Measurements from ENCODE around the gene NRCAM. TPM values are rescaled to one million over a fixed set of nuclear protein-coding genes. Genes with fewer than 3 reads are reported as not detected.
A peak's percentile ranks its signal among the peaks of the same experiment; 100 is the strongest.

The NRCAM gene
- polyA plus RNA-seq, 1 donor (not counting 4 experiments of a cell fraction or from before 2014, with no cell fraction given): 4.0 TPM

GRCh38 chr7:108247614-108248013 is 208.6 kb downstream of the NRCAM start:
- Histone ChIP-seq H3K4me2 (ENCODE audit: control insufficient read depth, extremely low read depth, insufficient read depth, low read depth, low read length) (no peak overlapping the region), H3K4me1 (ENCODE audit: control insufficient read depth, extremely low read depth, insufficient read depth, low read length) (peaks cover 15% of the 10 kb centered on the region), H4K20me1 (ENCODE audit: control insufficient read depth, extremely low read depth, insufficient read depth, low read length) (no peaks in the 10 kb centered on the region), H3K4me3 (ENCODE audit: control insufficient read depth in 2 of 3, extremely low read depth in 1 of 3, insufficient read depth in 2 of 3, low read depth in 1 of 3, low read length in 3 of 3) (no peak overlapping the region), H3K9me3 (ENCODE audit: control insufficient read depth, low read depth, low read length) (no peaks in the 10 kb centered on the region), H3K27me3 (ENCODE audit: control insufficient read depth, extremely low read depth, insufficient read depth, low read length) (no peaks in the 10 kb centered on the region), H3K79me2 (ENCODE audit: control insufficient read depth, insufficient read depth, low read length) (no peaks in the 10 kb centered on the region), H2AFZ (ENCODE audit: control insufficient read depth, low read length) (peak overlapping the region; percentile 31), H3K36me3 (ENCODE audit: control insufficient read depth in 2 of 2, extremely low read depth in 1 of 2, insufficient read depth in 2 of 2, low read length in 2 of 2) (no peaks in the 10 kb centered on the region), H3K9me1 (ENCODE audit: control insufficient read depth, extremely low read depth, insufficient read depth, low read length) (no peaks in the 10 kb centered on the region), H3K9ac (ENCODE audit: control insufficient read depth, extremely low read depth, insufficient read depth, low read length) (no peak overlapping the region), H3K27ac (ENCODE audit: control insufficient read depth, insufficient read depth, low read length) (no peak overlapping the region)
- FAIRE-seq: no peak
- DNase-seq (ENCODE audit: low read depth, low spot score): no peak
- dilution Hi-C loops (cut with MboI; ENCODE audit: extremely low pct_ligation_motif_present, low sequenced_read_pairs): no loop called here
- TF ChIP-seq CTCF (optimal IDR thresholded peaks at IDR 0.05 in 1 of 3, IDR thresholded peaks at IDR 0.05 in 1 of 3, conservative IDR thresholded peaks at IDR 0.05 in 1 of 3; ENCODE audit: extremely low read depth in 1 of 3, insufficient read depth in 2 of 3, low read length in 3 of 3) (no peak), EZH2 (IDR thresholded peaks at IDR 0.05; ENCODE audit: low read length) (no peak)

- DNase-seq (ENCODE audit: low read depth, low spot score): peak; percentile 66
- H2AFZ ChIP-seq (ENCODE audit: control insufficient read depth, low read length): no peak overlapping the region
- no peaks in the 10 kb centered on the region for H4K20me1 ChIP-seq (ENCODE audit: control insufficient read depth, extremely low read depth, insufficient read depth, low read length)
- H3K4me2 ChIP-seq (ENCODE audit: control insufficient read depth, extremely low read depth, insufficient read depth, low read depth, low read length): no peak overlapping the region
- H3K79me2 ChIP-seq (ENCODE audit: control insufficient read depth, insufficient read depth, low read length): no peaks in the 10 kb centered on the region
- no peaks in the 10 kb centered on the region for H3K27me3 ChIP-seq (ENCODE audit: control insufficient read depth, extremely low read depth, insufficient read depth, low read length)
- H3K4me3 ChIP-seq (ENCODE audit: control insufficient read depth in 2 of 3, extremely low read depth in 1 of 3, insufficient read depth in 2 of 3, low read depth in 1 of 3, low read length in 3 of 3): no peak overlapping the region
- peak in 2 of 3 experiments; percentile 2 to 29 for TF ChIP-seq CTCF (optimal IDR thresholded peaks at IDR 0.05 in 1 of 3, IDR thresholded peaks at IDR 0.05 in 1 of 3, conservative IDR thresholded peaks at IDR 0.05 in 1 of 3; ENCODE audit: extremely low read depth in 1 of 3, insufficient read depth in 2 of 3, low read length in 3 of 3)
- no peak for TF ChIP-seq EZH2 (IDR thresholded peaks at IDR 0.05; ENCODE audit: low read length)
- peak; percentile 92 for FAIRE-seq
- no peaks in the 10 kb centered on the region for H3K36me3 ChIP-seq (ENCODE audit: control insufficient read depth in 2 of 2, extremely low read depth in 1 of 2, insufficient read depth in 2 of 2, low read length in 2 of 2)
- no peak overlapping the region for H3K9ac ChIP-seq (ENCODE audit: control insufficient read depth, extremely low read depth, insufficient read depth, low read length)
- H3K4me1 ChIP-seq (ENCODE audit: control insufficient read depth, extremely low read depth, insufficient read depth, low read length): peaks cover 15% of the 10 kb centered on the region
- no peaks in the 10 kb centered on the region for H3K9me1 ChIP-seq (ENCODE audit: control insufficient read depth, extremely low read depth, insufficient read depth, low read length)
- dilution Hi-C loops (cut with MboI; ENCODE audit: extremely low pct_ligation_motif_present, low sequenced_read_pairs): no loop called here
- no peaks in the 10 kb centered on the region for H3K9me3 ChIP-seq (ENCODE audit: control insufficient read depth, low read depth, low read length)
- no peak overlapping the region for H3K27ac ChIP-seq (ENCODE audit: control insufficient read depth, insufficient read depth, low read length)
Measured at GRCh38 chr7:108246227-108246837, 209.9 kb downstream of the NRCAM start.

All from keratinocyte (primary cell).